Thymus (tissue), 11 donors: ENCODE data around the gene CES3. TPM values are rescaled to one million over a fixed set of nuclear protein-coding genes. Genes with fewer than 3 reads are reported as not detected.
A peak's percentile ranks its signal among the peaks of the same experiment; 100 is the strongest.

Experiments
- DNase-seq, 9 donors: peaks; one replicate each; pipeline ENCODE4 v3.0.0-alpha.2; 2013; ENCODE audit warnings: low spot score in 9 of 9, low read depth in 6 of 9, missing footprints in 1 of 9
- H3K27ac ChIP-seq, 2 donors: one replicate each; pipeline ENCODE4 v1.5.1; 2013; ENCODE audit warnings: control low read depth in 1 of 2, low read depth in 1 of 2, low read length in 1 of 2, mild to moderate bottlenecking in 1 of 2, moderate library complexity in 1 of 2
- H3K27me3 ChIP-seq, 2 donors: one replicate each; pipeline ENCODE4 v1.5.1; 2013; ENCODE audit warnings: low read length in 1 of 2; ENCODE audit not compliant: control insufficient read depth in 2 of 2, insufficient read depth in 1 of 2
- H3K36me3 ChIP-seq, 2 donors: one replicate each; pipeline ENCODE4 v1.5.1; 2013; ENCODE audit warnings: low read length in 1 of 2, mild to moderate bottlenecking in 1 of 2, moderate library complexity in 1 of 2; ENCODE audit not compliant: control insufficient read depth in 2 of 2, insufficient read depth in 2 of 2
- H3K4me1 ChIP-seq, 2 donors: one replicate each; pipeline ENCODE4 v1.5.1; 2013; ENCODE audit warnings: low read length in 2 of 2; ENCODE audit not compliant: control insufficient read depth in 2 of 2, insufficient read depth in 2 of 2
- H3K4me3 ChIP-seq, 2 donors: one replicate each; pipeline ENCODE4 v1.5.1; 2013; ENCODE audit warnings: low read length in 2 of 2, control low read depth in 1 of 2, mild to moderate bottlenecking in 1 of 2
- H3K9me3 ChIP-seq, 2 donors: one replicate each; pipeline ENCODE4 v1.5.1; 2013; ENCODE audit warnings: low read length in 1 of 2, mild to moderate bottlenecking in 1 of 2; ENCODE audit not compliant: control insufficient read depth in 2 of 2, insufficient read depth in 1 of 2
- WGBS: extraction: QIAGEN DNeasy Blood & Tissue Kit; methylation state at CpG from one replicate; pipeline ENCODE4 v1.1.7; 2013; 5-methylcytosine and 5-hydroxymethylcytosine counted together
- polyA plus RNA-seq: library from polyadenylated mRNA; stranded (reverse); fragments of 200-250 nt; gene quantifications from one replicate; pipeline ENCODE4 v1.2.3, GENCODE V29; 2013
- total RNA-seq: library from RNA; stranded (reverse); fragments of 120-200 nt; gene quantifications from one replicate; pipeline ENCODE4 v1.2.4, GENCODE V29; 2013
- donor health status: healthy.

CES3 gene
- total and polyA plus RNA-seq, 2 donors: 0.09 to 0.32 TPM

GRCh38 chr16:67000384-67001351, 39.6 kb downstream of the CES3 start:
- WGBS: 9% methylated on average over 89 of the region's 89 CpGs
- DNase-seq: peak in 6 of 9 donors; percentile 13 to 51 (median 26)

GRCh38 chr16:67001726-67002125, 40.7 kb downstream of the CES3 start:
- H3K9me3 ChIP-seq: peaks cover 0 to 1% of the 10 kb centered on the region in 2 donors
- 97% methylated on average over 3 of the region's 3 CpGs for WGBS
- no peak for DNase-seq

More at GRCh38 chr16:67000384-67001351, 39.6 kb downstream of the CES3 start:
- Histone ChIP-seq H3K4me1 (peaks cover 7 to 8% of the 10 kb centered on the region in 2 donors), H3K36me3 (no peaks in the 10 kb centered on the region), H3K27me3 (peaks cover 3 to 47% of the 10 kb centered on the region in 2 donors), H3K4me3 (peak overlapping the region; percentile 40 to 53), H3K9me3 (peaks cover 0 to 1% of the 10 kb centered on the region in 2 donors), H3K27ac (peak overlapping the region in 1 of 2 donors; percentile 48)

DNA sequence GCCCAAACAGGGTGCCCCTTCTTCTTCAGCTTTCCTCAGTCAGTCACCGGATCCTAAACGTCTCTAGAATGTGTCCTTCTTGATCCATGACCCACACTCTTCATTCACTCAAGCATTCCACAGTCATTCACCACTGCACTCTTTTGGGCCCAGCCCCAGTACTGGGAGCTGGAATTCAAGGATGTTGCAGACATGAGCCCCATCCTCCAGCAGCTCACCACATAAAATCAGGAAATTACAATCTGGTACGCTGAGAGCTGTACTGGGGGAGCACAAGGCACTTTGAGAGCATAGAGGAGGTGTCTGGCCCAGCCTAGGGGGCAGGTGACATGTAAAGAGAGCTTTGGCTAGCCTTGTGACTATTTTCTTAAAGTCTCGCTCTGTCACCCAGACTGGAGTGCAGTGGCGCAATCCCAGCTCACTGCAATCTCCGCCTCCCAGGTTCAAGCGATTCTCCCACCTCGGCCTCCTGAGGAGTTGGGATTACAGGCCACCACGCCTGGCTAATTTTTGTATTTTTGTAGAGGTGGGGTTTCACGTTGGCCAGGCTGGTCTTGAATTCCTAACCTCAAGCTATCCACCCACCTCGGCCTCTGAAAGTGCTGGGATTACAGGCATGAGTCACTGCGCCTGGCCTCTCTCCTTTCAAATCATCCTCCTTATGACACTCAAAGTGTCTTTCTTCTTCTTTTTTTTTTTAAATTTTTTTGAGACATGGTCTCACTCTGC, 46.0 kb downstream of the CES3 start:
- no peak overlapping the region for H3K27ac ChIP-seq
- H3K36me3 ChIP-seq: no peaks in the 10 kb centered on the region
- no peak for DNase-seq
- no peak overlapping the region for H3K4me3 ChIP-seq
- H3K9me3 ChIP-seq: no peaks in the 10 kb centered on the region
- H3K4me1 ChIP-seq: no peaks in the 10 kb centered on the region
- peaks cover 2 to 12% of the 10 kb centered on the region in 2 donors for H3K27me3 ChIP-seq
- WGBS: 93% methylated on average over 12 of the region's 12 CpGs

More at GRCh38 chr16:67001726-67002125, 40.7 kb downstream of the CES3 start:
- Histone ChIP-seq H3K4me3 (no peak overlapping the region), H3K27me3 (peaks cover 3 to 47% of the 10 kb centered on the region in 2 donors), H3K27ac (no peak overlapping the region), H3K36me3 (no peaks in the 10 kb centered on the region), H3K4me1 (peaks cover 7 to 8% of the 10 kb centered on the region in 2 donors)

- H3K27ac ChIP-seq: no peak overlapping the region
Observed at GRCh38 chr16:67009158-67009557, 48.1 kb downstream of the CES3 start.

GRCh38 chr16:67011274-67011673, 50.2 kb downstream of the CES3 start:
- WGBS: 95% methylated on average over 2 of the region's 2 CpGs
- peaks cover 14 to 33% of the 10 kb centered on the region in 2 donors for H3K27me3 ChIP-seq
- DNase-seq: no peak

More at GRCh38 chr16:67009158-67009557, 48.1 kb downstream of the CES3 start:
- DNase-seq: no peak
- Histone ChIP-seq H3K36me3 (no peaks in the 10 kb centered on the region), H3K4me3 (no peak overlapping the region), H3K9me3 (peaks cover 0 to 8% of the 10 kb centered on the region in 2 donors), H3K27me3 (peaks cover 10 to 16% of the 10 kb centered on the region in 2 donors), H3K4me1 (peaks cover 9% of the 10 kb centered on the region in 2 donors)
- 89% methylated on average over 1 of the region's 1 CpG for WGBS

GRCh38 chr16:67013233-67013822, 52.3 kb downstream of the CES3 start:
- WGBS: 16% methylated on average over 21 of the region's 21 CpGs
- peaks cover 0 to 8% of the 10 kb centered on the region in 2 donors for H3K9me3 ChIP-seq
- no peaks in the 10 kb centered on the region for H3K36me3 ChIP-seq
- H3K4me3 ChIP-seq: peak overlapping the region; percentile 26 to 50
- peaks cover 14 to 15% of the 10 kb centered on the region in 2 donors for H3K4me1 ChIP-seq
- H3K27ac ChIP-seq: no peak overlapping the region
- H3K27me3 ChIP-seq: peaks cover 14 to 33% of the 10 kb centered on the region in 2 donors
- DNase-seq: no peak

More at GRCh38 chr16:67011274-67011673, 50.2 kb downstream of the CES3 start:
- Histone ChIP-seq H3K36me3 (no peaks in the 10 kb centered on the region), H3K4me1 (peaks cover 14 to 15% of the 10 kb centered on the region in 2 donors), H3K4me3 (no peak overlapping the region), H3K9me3 (peaks cover 0 to 8% of the 10 kb centered on the region in 2 donors), H3K27ac (no peak overlapping the region)

- H3K27me3 ChIP-seq: peaks cover 14 to 33% of the 10 kb centered on the region in 2 donors
- H3K27ac ChIP-seq: no peak overlapping the region
- peaks cover 0 to 8% of the 10 kb centered on the region in 2 donors for H3K9me3 ChIP-seq
- H3K4me3 ChIP-seq: peak overlapping the region; percentile 27 to 50
- under 1% methylated on average over 70 of the region's 70 CpGs for WGBS
- no peaks in the 10 kb centered on the region for H3K36me3 ChIP-seq
- DNase-seq: peak in 6 of 9 donors; percentile 21 to 70 (median 49)
- peaks cover 14 to 15% of the 10 kb centered on the region in 2 donors for H3K4me1 ChIP-seq
Observed at GRCh38 chr16:67013823-67014633, 53.0 kb downstream of the CES3 start.
